ENCODE measurements around the gene PDZK1. TPM values are rescaled to one million over a fixed set of nuclear protein-coding genes. Genes with fewer than 3 reads are reported as not detected.
"Not testable (repeated sequence)": the region's sequence is repeated elsewhere in the genome, so short reads cannot be mapped to it uniquely, and the experiment has no call there.

Gene PDZK1
- total and polyA plus RNA-seq, 8 donors, result 0.13 to 5.1 (median 2.7) TPM; not detected in 2

DNA sequence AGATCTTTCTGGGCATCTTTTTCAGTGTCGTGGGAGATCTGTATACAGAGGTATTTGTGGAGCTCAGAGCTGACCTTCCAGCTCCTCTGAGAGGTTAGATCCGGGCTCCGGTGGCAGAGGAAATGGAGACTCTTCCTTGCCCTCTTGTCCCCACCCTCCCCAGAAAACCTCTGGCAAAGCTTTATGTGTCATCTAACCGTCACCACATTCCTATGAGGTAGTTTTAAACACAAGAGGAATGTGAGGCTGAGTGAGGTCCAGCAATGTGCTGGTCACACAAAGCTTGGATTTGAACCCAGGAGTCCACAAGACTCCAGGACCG lies 13.3 kb upstream of the PDZK1 start:
- Histone ChIP-seq H3K27me3 (peaks cover 0 to 10% (median 0%) of the 10 kb centered on the region in 3 donors), H3K9me3 (no peaks in the 10 kb centered on the region), H3K27ac (no peak overlapping the region), H3K36me3 (no peaks in the 10 kb centered on the region), H3K4me1 (peaks cover 10 to 20% (median 14%) of the 10 kb centered on the region in 4 donors), H3K4me3 (peak overlapping the region; percentile 28 to 39 (median 32))
- DNase-seq, result no peak
- TF ChIP-seq POLR2A (IDR thresholded peaks at IDR 0.05), result no peak
- TF ChIP-seq, protein P1, sequence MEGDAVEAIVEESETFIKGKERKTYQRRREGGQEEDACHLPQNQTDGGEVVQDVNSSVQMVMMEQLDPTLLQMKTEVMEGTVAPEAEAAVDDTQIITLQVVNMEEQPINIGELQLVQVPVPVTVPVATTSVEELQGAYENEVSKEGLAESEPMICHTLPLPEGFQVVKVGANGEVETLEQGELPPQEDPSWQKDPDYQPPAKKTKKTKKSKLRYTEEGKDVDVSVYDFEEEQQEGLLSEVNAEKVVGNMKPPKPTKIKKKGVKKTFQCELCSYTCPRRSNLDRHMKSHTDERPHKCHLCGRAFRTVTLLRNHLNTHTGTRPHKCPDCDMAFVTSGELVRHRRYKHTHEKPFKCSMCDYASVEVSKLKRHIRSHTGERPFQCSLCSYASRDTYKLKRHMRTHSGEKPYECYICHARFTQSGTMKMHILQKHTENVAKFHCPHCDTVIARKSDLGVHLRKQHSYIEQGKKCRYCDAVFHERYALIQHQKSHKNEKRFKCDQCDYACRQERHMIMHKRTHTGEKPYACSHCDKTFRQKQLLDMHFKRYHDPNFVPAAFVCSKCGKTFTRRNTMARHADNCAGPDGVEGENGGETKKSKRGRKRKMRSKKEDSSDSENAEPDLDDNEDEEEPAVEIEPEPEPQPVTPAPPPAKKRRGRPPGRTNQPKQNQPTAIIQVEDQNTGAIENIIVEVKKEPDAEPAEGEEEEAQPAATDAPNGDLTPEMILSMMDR (IDR thresholded peaks at IDR 0.05), result no peak
- no peak for TF ChIP-seq EP300 (IDR thresholded peaks at IDR 0.05)
- TF ChIP-seq POLR2AphosphoS5 (IDR thresholded peaks at IDR 0.05), result no peak
- 42 to 63% (median 57%) methylated on average over 4 to 5 of the region's 5 CpGs for WGBS, 5 donors
- intact Hi-C loops (cut with DNase I; ENCODE audit: low total_unique reads), result no loop called here

DNA sequence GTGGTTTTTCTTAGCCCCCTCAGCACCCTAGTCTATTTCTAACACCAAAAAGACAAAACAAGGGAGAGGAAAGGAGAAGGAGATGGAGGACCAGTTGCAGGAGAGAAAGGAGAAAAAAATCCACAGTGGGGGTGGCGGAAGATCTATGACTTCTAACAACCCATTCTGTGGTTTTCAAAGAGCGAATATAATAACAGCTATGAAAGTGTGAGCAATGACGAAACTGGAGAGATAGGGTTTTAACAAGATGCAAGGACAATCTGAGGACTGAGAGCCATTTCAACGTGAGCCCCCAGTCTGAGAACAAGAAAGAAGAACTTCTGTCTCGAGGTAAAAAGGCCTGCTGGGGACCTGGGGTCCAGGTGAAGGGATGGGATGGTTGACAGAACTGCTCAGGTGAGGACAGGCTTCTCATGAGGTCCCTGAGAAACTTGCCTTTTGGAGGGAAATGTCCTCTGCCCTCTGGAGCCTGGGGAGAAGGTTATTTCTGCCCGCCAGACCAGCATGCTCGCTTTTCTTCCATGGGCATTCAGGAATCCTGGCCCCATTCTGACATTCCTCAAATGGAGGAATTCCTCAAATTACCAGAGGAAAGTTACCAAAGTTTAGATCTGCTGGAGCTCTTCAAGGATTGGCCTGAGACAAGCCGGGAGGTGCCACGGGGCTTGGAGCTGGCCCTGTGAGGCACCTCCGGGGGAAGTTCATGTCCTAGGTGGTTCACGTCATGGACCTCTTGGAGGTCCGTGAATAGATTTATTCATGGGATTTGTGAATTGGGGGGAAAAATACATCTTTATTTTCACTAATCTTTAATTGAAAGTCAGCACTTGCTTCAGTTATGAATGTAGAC lies 12.3 kb upstream of the PDZK1 start, which contains the start of gene CD160:
TSS of gene CD160 (plus strand) at position 270 of the 850 bp plus-strand sequence. CDS start 8,829 bp downstream, outside the sequence.
- intact Hi-C loops (cut with DNase I; ENCODE audit: low total_unique reads), result no loop called here
- 83 to 90% (median 89%) methylated on average over 12 of the region's 12 CpGs for WGBS, 5 donors
- no peak for DNase-seq
- H3K36me3 ChIP-seq, result no peaks in the 10 kb centered on the region
- no peak within 1 kb of the TSS for H3K27ac ChIP-seq
- H3K4me3 ChIP-seq, result no peak within 1 kb of the TSS
- peaks cover 10 to 22% (median 14%) of the 10 kb centered on the region in 4 donors for H3K4me1 ChIP-seq
- H3K27me3 ChIP-seq, result peaks cover 0 to 10% (median 0%) of the 10 kb centered on the region in 3 donors
- TF ChIP-seq POLR2A (IDR thresholded peaks at IDR 0.05) (no peak), EP300 (IDR thresholded peaks at IDR 0.05) (no peak), POLR2AphosphoS5 (IDR thresholded peaks at IDR 0.05) (no peak)
- TF ChIP-seq, protein P1 (IDR thresholded peaks at IDR 0.05), result no peak
- no peaks in the 10 kb centered on the region for H3K9me3 ChIP-seq

DNA sequence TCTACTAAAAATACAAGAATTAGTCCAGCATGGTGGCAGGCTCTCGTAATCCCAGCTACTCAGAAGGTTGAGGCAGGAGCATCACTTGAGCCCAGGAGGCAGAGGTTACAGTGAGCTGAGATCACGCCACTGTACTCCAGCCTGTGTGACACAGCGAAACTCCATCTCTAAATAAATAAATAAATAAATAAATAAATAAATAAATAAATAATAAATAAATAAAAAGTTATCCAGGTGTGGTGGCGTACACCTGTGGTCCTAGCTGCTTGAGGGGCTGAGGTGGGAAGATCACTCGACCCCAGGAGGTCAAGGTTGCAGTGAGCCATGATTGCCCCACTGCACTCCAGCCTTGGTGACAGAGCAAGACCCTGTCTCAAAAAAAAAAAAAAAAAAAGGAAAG lies 11.3 kb upstream of the PDZK1 start:
- Histone ChIP-seq H3K4me1 (peaks cover 10 to 23% (median 14%) of the 10 kb centered on the region in 4 donors), H3K27me3 (peaks cover 0 to 10% (median 0%) of the 10 kb centered on the region in 3 donors)
- intact Hi-C loops (cut with DNase I; ENCODE audit: low total_unique reads); H3K9me3 ChIP-seq; DNase-seq; H3K4me3 ChIP-seq; H3K27ac ChIP-seq; H3K36me3 ChIP-seq: not testable (repeated sequence)
- WGBS, 5 donors, result 93 to 98% (median 95%) methylated on average over 5 of the region's 5 CpGs

DNA sequence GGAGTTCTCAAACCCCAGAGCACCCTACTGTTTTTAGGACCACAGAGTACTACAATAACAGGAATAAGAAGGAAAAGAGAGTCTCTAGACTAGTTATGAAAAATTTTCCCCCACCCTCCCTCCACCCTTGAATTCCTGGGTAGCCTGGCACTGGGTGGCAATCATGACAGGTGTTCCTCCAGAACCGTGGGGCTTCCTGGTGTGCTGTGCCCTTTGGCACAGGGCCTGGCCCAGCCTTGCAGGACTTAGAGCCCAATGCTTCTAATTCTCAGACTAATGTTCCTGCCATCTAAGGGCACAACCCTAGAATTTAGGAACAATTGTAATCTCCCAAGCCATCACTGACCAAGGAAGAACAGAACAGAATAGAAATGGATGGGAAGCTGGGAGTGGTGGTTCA lies 10.7 kb upstream of the PDZK1 start:
- DNase-seq, result no peak
- no peak for TF ChIP-seq POLR2A (IDR thresholded peaks at IDR 0.05)
- TF ChIP-seq POLR2AphosphoS5 (IDR thresholded peaks at IDR 0.05), result no peak
- TF ChIP-seq EP300 (IDR thresholded peaks at IDR 0.05), result no peak
- TF ChIP-seq, protein P1 (IDR thresholded peaks at IDR 0.05), result no peak
- H3K27me3 ChIP-seq, result peaks cover 0 to 10% (median 0%) of the 10 kb centered on the region in 3 donors
- peaks cover 10 to 23% (median 14%) of the 10 kb centered on the region in 4 donors for H3K4me1 ChIP-seq
- WGBS, 5 donors, result 25 to 58% (median 29%) methylated on average over 1 of the region's 1 CpG
- intact Hi-C loops (cut with DNase I; ENCODE audit: low total_unique reads), result no loop called here
- no peaks in the 10 kb centered on the region for H3K9me3 ChIP-seq
- no peaks in the 10 kb centered on the region for H3K36me3 ChIP-seq
- no peak overlapping the region for H3K4me3 ChIP-seq
- no peak overlapping the region for H3K27ac ChIP-seq
